ENCODE data around the gene TFCP2L1.

DNA sequence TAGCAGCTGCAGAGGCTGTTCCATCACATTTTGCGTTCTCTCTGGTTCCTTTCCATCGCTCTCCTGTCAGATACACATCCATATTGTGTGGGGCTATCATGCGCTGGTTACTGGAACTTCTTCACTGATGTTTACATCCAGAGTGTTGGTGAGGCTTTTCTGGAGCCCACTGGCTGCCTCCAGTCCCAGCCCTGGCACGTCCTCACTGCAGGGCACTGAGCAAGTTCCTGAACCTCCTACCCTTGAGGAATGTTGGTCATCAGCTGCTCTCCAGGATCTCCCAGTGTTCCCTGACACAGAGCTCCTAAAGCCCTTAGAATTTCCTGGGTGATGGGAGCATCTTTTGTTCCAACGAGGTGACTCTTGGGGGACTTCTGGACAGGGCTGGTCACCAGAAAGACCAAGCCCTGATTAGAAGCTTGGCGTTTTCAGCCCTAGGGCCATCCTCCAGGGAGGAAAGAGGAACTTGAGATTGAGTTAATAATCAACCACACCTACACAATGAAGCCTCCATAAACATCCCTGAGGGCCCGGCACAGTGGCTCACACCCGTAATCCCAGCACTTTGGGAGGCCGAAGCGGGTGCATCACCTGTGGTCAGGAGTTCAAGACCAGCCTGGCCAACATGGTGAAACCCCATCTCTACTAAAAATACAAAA lies 81.3 kb downstream of the TFCP2L1 start:
- no peak for TF ChIP-seq TARDBP (IDR thresholded peaks at IDR 0.05)
- no peak for TF ChIP-seq ZNF384 (IDR thresholded peaks at IDR 0.05)
- TF ChIP-seq CTBP1 (IDR thresholded peaks at IDR 0.05; ENCODE audit: borderline replicate concordance) = no peak
- TF ChIP-seq FOXK2 (IDR thresholded peaks at IDR 0.05) = no peak
- no peak for TF ChIP-seq FOXM1 (IDR thresholded peaks at IDR 0.05; ENCODE audit: borderline replicate concordance)
- TF ChIP-seq ELF4 (IDR thresholded peaks at IDR 0.05) = no peak
- TF ChIP-seq SP1 (IDR thresholded peaks at IDR 0.05) = no peak
- no peak for TF ChIP-seq SUZ12 (IDR thresholded peaks at IDR 0.05)
- no peak for TF ChIP-seq BHLHE40 (IDR thresholded peaks at IDR 0.05; ENCODE audit: borderline replicate concordance)
- TF ChIP-seq ARNT (IDR thresholded peaks at IDR 0.05) = no peak
- TF ChIP-seq, protein P1, sequence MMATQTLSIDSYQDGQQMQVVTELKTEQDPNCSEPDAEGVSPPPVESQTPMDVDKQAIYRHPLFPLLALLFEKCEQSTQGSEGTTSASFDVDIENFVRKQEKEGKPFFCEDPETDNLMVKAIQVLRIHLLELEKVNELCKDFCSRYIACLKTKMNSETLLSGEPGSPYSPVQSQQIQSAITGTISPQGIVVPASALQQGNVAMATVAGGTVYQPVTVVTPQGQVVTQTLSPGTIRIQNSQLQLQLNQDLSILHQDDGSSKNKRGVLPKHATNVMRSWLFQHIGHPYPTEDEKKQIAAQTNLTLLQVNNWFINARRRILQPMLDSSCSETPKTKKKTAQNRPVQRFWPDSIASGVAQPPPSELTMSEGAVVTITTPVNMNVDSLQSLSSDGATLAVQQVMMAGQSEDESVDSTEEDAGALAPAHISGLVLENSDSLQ (IDR thresholded peaks at IDR 0.05) = no peak
- TF ChIP-seq HDGF (IDR thresholded peaks at IDR 0.05; ENCODE audit: borderline replicate concordance) = no peak
